GM12878 (cell line): ENCODE measurements around the gene TOMM34. TPM values are rescaled to one million over a fixed set of nuclear protein-coding genes. Genes with fewer than 3 reads are reported as not detected.

Source experiments
- CREM ChIP-seq: IDR thresholded peaks from 2 replicates; pipeline ENCODE4 v1.6.1; 2014; ENCODE audit warnings: antibody characterized with exemption, low read depth
- MYC ChIP-seq: IDR thresholded peaks from 2 replicates; pipeline ENCODE4 v1.6.1; 2011; ENCODE audit warnings: mild to moderate bottlenecking, low read length, moderate library complexity, inconsistent platforms; ENCODE audit not compliant: insufficient read depth, insufficient replicate concordance, insufficient read length, severe bottlenecking
- SIX5 ChIP-seq: IDR thresholded peaks from 2 replicates; pipeline ENCODE4 v1.6.1; 2011; ENCODE audit warnings: mild to moderate bottlenecking, low read depth, low read length, moderate library complexity; ENCODE audit not compliant: severe bottlenecking
- polyA plus RNA-seq, 11 experiments: library from polyadenylated mRNA; depleted of rRNA in 4 of 11; unstranded in 6 of 11; stranded (reverse) in 5 of 11; fragments of >200 nt; fragmentation: Nextera tagmentation in 4 of 11; fragmentation: Illumina TruSeq in 1 of 11; extraction: Ambion mirVana in 4 of 11; extraction: Trizol in 1 of 11; gene quantifications; 1 replicate in 1 of 11; 2 replicates in 10 of 11; pipeline versions ENCODE4 v1.2.1 to v1.2.3, GENCODE V29; 2011 to 2016; ENCODE audit warnings: inconsistent platforms in 2 of 11, missing spikeins in 2 of 11, low read depth in 1 of 11
- total RNA-seq, 4 experiments: library from RNA; depleted of rRNA in 3 of 4; stranded (reverse); fragments of >200 nt in 3 of 4; fragmentation: Illumina TruSeq in 1 of 4; extraction: Trizol in 1 of 4; gene quantifications; 2 replicates each; pipeline versions ENCODE4 v1.2.1 to v1.2.3, GENCODE V29; 2013 to 2021
- TF ChIP-seq, protein P1 (sequence below): IDR thresholded peaks from 2 replicates; pipeline ENCODE4 v1.6.1; 2012; ENCODE audit warnings: mild to moderate bottlenecking, low read depth, low read length
- TF ChIP-seq, protein P2 (sequence below): fragments of 450-650 bp; IDR thresholded peaks from 2 replicates; pipeline ENCODE4 v1.6.1; 2017; ENCODE audit warnings: mild to moderate bottlenecking, moderate library complexity

TOMM34 gene
- total and polyA plus RNA-seq, 10 of the 15 experiments (the other 5 are each of a cell fraction or from before 2014, with no cell fraction given) = 14.0 to 73.8 (median 43.9) TPM

DNA sequence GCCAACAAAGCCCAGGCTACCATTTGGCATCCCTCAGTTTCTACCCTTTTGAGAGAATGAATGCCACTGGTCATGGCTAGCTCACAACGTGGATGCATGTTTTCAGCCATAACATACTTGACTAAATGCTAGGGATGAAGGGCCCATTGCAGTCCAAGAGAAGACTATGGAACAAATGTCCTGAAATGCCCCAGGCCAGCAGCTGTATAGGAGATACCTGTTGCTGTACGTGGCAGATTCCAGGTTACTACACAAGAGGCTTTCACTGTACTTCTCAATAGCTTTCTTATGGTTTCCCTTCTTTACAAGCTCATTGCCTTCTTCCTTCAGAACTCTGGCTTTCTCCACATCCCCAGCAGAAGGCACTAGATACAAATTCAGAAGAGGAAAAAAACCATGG, 11.7 kb downstream of the TOMM34 start (continued):
- TF ChIP-seq MYC = no peak
- TF ChIP-seq CREM = no peak
- TF ChIP-seq SIX5 = no peak
- TF ChIP-seq, protein P1, sequence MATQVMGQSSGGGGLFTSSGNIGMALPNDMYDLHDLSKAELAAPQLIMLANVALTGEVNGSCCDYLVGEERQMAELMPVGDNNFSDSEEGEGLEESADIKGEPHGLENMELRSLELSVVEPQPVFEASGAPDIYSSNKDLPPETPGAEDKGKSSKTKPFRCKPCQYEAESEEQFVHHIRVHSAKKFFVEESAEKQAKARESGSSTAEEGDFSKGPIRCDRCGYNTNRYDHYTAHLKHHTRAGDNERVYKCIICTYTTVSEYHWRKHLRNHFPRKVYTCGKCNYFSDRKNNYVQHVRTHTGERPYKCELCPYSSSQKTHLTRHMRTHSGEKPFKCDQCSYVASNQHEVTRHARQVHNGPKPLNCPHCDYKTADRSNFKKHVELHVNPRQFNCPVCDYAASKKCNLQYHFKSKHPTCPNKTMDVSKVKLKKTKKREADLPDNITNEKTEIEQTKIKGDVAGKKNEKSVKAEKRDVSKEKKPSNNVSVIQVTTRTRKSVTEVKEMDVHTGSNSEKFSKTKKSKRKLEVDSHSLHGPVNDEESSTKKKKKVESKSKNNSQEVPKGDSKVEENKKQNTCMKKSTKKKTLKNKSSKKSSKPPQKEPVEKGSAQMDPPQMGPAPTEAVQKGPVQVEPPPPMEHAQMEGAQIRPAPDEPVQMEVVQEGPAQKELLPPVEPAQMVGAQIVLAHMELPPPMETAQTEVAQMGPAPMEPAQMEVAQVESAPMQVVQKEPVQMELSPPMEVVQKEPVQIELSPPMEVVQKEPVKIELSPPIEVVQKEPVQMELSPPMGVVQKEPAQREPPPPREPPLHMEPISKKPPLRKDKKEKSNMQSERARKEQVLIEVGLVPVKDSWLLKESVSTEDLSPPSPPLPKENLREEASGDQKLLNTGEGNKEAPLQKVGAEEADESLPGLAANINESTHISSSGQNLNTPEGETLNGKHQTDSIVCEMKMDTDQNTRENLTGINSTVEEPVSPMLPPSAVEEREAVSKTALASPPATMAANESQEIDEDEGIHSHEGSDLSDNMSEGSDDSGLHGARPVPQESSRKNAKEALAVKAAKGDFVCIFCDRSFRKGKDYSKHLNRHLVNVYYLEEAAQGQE = no peak
- TF ChIP-seq, protein P2, sequence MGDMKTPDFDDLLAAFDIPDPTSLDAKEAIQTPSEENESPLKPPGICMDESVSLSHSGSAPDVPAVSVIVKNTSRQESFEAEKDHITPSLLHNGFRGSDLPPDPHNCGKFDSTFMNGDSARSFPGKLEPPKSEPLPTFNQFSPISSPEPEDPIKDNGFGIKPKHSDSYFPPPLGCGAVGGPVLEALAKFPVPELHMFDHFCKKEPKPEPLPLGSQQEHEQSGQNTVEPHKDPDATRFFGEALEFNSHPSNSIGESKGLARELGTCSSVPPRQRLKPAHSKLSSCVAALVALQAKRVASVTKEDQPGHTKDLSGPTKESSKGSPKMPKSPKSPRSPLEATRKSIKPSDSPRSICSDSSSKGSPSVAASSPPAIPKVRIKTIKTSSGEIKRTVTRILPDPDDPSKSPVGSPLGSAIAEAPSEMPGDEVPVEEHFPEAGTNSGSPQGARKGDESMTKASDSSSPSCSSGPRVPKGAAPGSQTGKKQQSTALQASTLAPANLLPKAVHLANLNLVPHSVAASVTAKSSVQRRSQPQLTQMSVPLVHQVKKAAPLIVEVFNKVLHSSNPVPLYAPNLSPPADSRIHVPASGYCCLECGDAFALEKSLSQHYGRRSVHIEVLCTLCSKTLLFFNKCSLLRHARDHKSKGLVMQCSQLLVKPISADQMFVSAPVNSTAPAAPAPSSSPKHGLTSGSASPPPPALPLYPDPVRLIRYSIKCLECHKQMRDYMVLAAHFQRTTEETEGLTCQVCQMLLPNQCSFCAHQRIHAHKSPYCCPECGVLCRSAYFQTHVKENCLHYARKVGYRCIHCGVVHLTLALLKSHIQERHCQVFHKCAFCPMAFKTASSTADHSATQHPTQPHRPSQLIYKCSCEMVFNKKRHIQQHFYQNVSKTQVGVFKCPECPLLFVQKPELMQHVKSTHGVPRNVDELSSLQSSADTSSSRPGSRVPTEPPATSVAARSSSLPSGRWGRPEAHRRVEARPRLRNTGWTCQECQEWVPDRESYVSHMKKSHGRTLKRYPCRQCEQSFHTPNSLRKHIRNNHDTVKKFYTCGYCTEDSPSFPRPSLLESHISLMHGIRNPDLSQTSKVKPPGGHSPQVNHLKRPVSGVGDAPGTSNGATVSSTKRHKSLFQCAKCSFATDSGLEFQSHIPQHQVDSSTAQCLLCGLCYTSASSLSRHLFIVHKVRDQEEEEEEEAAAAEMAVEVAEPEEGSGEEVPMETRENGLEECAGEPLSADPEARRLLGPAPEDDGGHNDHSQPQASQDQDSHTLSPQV = no peak
